A673 (cell line): ENCODE results near the gene TANC1.

Source experiments
- CTCF ChIP-seq: fragments of 300-800, 200-600 bp; sonication (generic); conservative IDR thresholded peaks from 2 replicates; pipeline ENCODE4 v1.5.1; 2017; ENCODE audit warnings: low read depth, mild to moderate bottlenecking, antibody characterized with exemption, low read length, moderate library complexity, mixed read lengths
- EZH2 ChIP-seq: fragments of 200-600 bp; sonication (generic); IDR thresholded peaks from 2 replicates; pipeline ENCODE4 v1.6.1; 2017; ENCODE audit warnings: borderline replicate concordance, low read depth, mild to moderate bottlenecking, mixed read lengths, antibody characterized with exemption, low read length; ENCODE audit not compliant: poor library complexity, severe bottlenecking

GRCh38 chr2:159230145-159230877, 261.9 kb downstream of the TANC1 start:
- TF ChIP-seq CTCF = no peak
- no peak for TF ChIP-seq EZH2
